GM23338 (cell line): ENCODE data around the gene ING2. TPM values are rescaled to one million over a fixed set of nuclear protein-coding genes. Genes with fewer than 3 reads are reported as not detected.

ENCODE experiments used
- ATAC-seq: fragments of 200-7000 bp; cut with Tn5 transposase; 3 replicates; pipeline ENCODE4 v1.9.1; 2020
- DNase-seq: peaks from one replicate; pipeline ENCODE4 v3.0.0-alpha.2; 2015; ENCODE audit warnings: low spot score
- H2AFZ ChIP-seq: fragments of 200-600 bp; sonication (generic); 2 replicates; pipeline ENCODE4 v1.8.0; 2016; ENCODE audit warnings: antibody characterized with exemption, mild to moderate bottlenecking, moderate library complexity
- H3F3A ChIP-seq: fragments of 200-600 bp; sonication (generic); replicated peaks from 2 replicates; pipeline ENCODE4 v1.8.0; 2017; ENCODE audit warnings: antibody characterized with exemption, mixed run types, low read depth
- H3K27ac ChIP-seq: fragments of 200-600 bp; sonication (generic); 2 replicates; pipeline ENCODE4 v1.6.1; 2016; ENCODE audit warnings: low read depth
- H3K27me3 ChIP-seq: fragments of 200-600 bp; sonication (generic); 2 replicates; pipeline ENCODE4 v1.8.0; 2016; ENCODE audit warnings: mild to moderate bottlenecking, mixed run types, moderate library complexity; ENCODE audit not compliant: insufficient read depth
- H3K36me3 ChIP-seq: fragments of 200-600 bp; sonication (generic); 2 replicates; pipeline ENCODE4 v1.8.0; 2016; ENCODE audit warnings: mild to moderate bottlenecking; ENCODE audit not compliant: insufficient read depth
- H3K4me1 ChIP-seq: fragments of 200-600 bp; sonication (generic); 2 replicates; pipeline ENCODE4 v1.8.0; 2016; ENCODE audit warnings: mild to moderate bottlenecking, moderate library complexity; ENCODE audit not compliant: insufficient read depth
- H3K4me2 ChIP-seq: fragments of 200-600 bp; sonication (generic); 2 replicates; pipeline ENCODE4 v1.7.1; 2017; ENCODE audit warnings: mixed run types
- H3K4me3 ChIP-seq: fragments of 200-600 bp; sonication (generic); 2 replicates; pipeline ENCODE4 v1.6.1; 2016; ENCODE audit warnings: mixed run types
- H3K79me2 ChIP-seq: fragments of 200-600 bp; sonication (generic); replicated peaks from 2 replicates; pipeline ENCODE4 v1.8.0; 2017; ENCODE audit warnings: mild to moderate bottlenecking; ENCODE audit not compliant: insufficient read depth
- H3K9me2 ChIP-seq: fragments of 200-600 bp; sonication (generic); 2 replicates; pipeline ENCODE4 v1.8.0; 2017; ENCODE audit not compliant: insufficient read depth
- H4K20me1 ChIP-seq: fragments of 200-600 bp; sonication (generic); replicated peaks from 2 replicates; pipeline ENCODE4 v1.8.0; 2017; ENCODE audit warnings: mild to moderate bottlenecking; ENCODE audit not compliant: insufficient read depth
- H3K27ac Mint-ChIP-seq: 2 replicates; pipeline ENCODE4 v1.8.0; 2020; ENCODE audit warnings: inconsistent platforms, mild to moderate bottlenecking, moderate library complexity, mixed read lengths
- H3K27me3 Mint-ChIP-seq: 3 replicates; pipeline ENCODE4 v1.8.0; 2022; ENCODE audit warnings: low read depth, mild to moderate bottlenecking, moderate library complexity, mixed read lengths, inconsistent platforms; ENCODE audit not compliant: insufficient read depth, poor library complexity
- H3K36me3 Mint-ChIP-seq: 3 replicates; pipeline ENCODE4 v1.8.0; 2021; ENCODE audit warnings: low read depth, mild to moderate bottlenecking, inconsistent platforms, moderate library complexity, mixed read lengths
- H3K4me1 Mint-ChIP-seq: 3 replicates; pipeline ENCODE4 v1.8.0; 2020; ENCODE audit warnings: mild to moderate bottlenecking, inconsistent platforms, mixed read lengths
- H3K4me3 Mint-ChIP-seq: 3 replicates; pipeline ENCODE4 v1.8.0; 2021; ENCODE audit warnings: moderate library complexity, mild to moderate bottlenecking, inconsistent platforms, mixed read lengths
- H3K9me3 Mint-ChIP-seq: 3 replicates; pipeline ENCODE4 v1.8.0; 2020; ENCODE audit warnings: moderate library complexity, mild to moderate bottlenecking, inconsistent platforms, mixed read lengths
- EZH2 ChIP-seq: fragments of 200-600 bp; sonication (generic); IDR thresholded peaks from one replicate; pipeline ENCODE4 v1.8.0; 2017; ENCODE audit warnings: antibody characterized with exemption, mild to moderate bottlenecking, low read depth; ENCODE audit not compliant: unreplicated experiment
- EZH2phosphoT487 ChIP-seq: fragments of 200-600 bp; sonication (generic); IDR thresholded peaks from one replicate; pipeline ENCODE4 v1.8.1; 2018; ENCODE audit warnings: antibody characterized with exemption; ENCODE audit not compliant: unreplicated experiment
- JUNB ChIP-seq: IDR thresholded peaks from one replicate; pipeline ENCODE4 v1.6.1; 2016; ENCODE audit warnings: antibody characterized with exemption; ENCODE audit not compliant: unreplicated experiment
- REST ChIP-seq: IDR thresholded peaks from one replicate; pipeline ENCODE4 v1.6.1; 2018; ENCODE audit warnings: antibody characterized with exemption; ENCODE audit not compliant: unreplicated experiment
- STAT1 ChIP-seq: IDR thresholded peaks from one replicate; pipeline ENCODE4 v1.6.1; 2016; ENCODE audit warnings: antibody characterized with exemption; ENCODE audit not compliant: unreplicated experiment
- ZNF331 ChIP-seq: fragments of 250-450 bp; sonication (Bioruptor Pico); IDR thresholded peaks from 2 replicates; pipeline ENCODE4 v1.5.0; 2020; ENCODE audit warnings: low read depth, mild to moderate bottlenecking, moderate library complexity
- polyA plus RNA-seq: library from polyadenylated mRNA; unstranded; fragments of >200 nt; fragmentation: Nextera tagmentation; extraction: Ambion mirVana; gene quantifications from 2 replicates; pipeline ENCODE4 v1.2.1, GENCODE V29; 2016
- total RNA-seq: library from RNA; depleted of rRNA; stranded (reverse); fragments of >200 nt; shearing (Covaris generic); gene quantifications from 2 replicates; pipeline ENCODE4 v1.2.3, GENCODE V29; 2014
- TF ChIP-seq, protein P1 (sequence below): fragments of 250-450 bp; sonication (Bioruptor Pico); IDR thresholded peaks from 2 replicates; pipeline ENCODE4 v1.5.0; 2020; ENCODE audit warnings: mild to moderate bottlenecking, moderate library complexity

ING2 gene
- total and polyA plus RNA-seq, 2 experiments from 2014 or later: 21.5 to 34.2 TPM

- peaks cover 5% of the 10 kb centered on the region for H3K4me1 ChIP-seq
- H3K4me3 Mint-ChIP-seq: no peak overlapping the region
- ATAC-seq: no peak
- no peaks in the 10 kb centered on the region; the same call in 1 of the 2 replicates for H3K36me3 ChIP-seq
- peaks cover 23% of the 10 kb centered on the region for H3K4me1 Mint-ChIP-seq
- no peak overlapping the region for H3K4me3 ChIP-seq
- no peak for DNase-seq
- H3K36me3 Mint-ChIP-seq: peaks cover 37% of the 10 kb centered on the region
- peaks cover 6% of the 10 kb centered on the region for H3K27me3 Mint-ChIP-seq
- no peak for TF ChIP-seq ZNF331 (CRISPR knock-in tag)
- no peak for TF ChIP-seq EZH2
- TF ChIP-seq REST: no peak
- H4K20me1 ChIP-seq: no peaks in the 10 kb centered on the region
- no peak overlapping the region for H3K27ac ChIP-seq
- H3K27ac Mint-ChIP-seq: no peak overlapping the region
- H2AFZ ChIP-seq: no peak overlapping the region
- no peaks in the 10 kb centered on the region for H3K9me2 ChIP-seq
- H3K79me2 ChIP-seq: no peaks in the 10 kb centered on the region
- H3K9me3 Mint-ChIP-seq: peaks cover 28% of the 10 kb centered on the region
- H3K27me3 ChIP-seq: no peaks in the 10 kb centered on the region
- no peak overlapping the region for H3K4me2 ChIP-seq
- no peaks in the 10 kb centered on the region for H3F3A ChIP-seq
Observed at GRCh38 chr4:183469936-183470335, 34.9 kb upstream of the ING2 start.

DNA sequence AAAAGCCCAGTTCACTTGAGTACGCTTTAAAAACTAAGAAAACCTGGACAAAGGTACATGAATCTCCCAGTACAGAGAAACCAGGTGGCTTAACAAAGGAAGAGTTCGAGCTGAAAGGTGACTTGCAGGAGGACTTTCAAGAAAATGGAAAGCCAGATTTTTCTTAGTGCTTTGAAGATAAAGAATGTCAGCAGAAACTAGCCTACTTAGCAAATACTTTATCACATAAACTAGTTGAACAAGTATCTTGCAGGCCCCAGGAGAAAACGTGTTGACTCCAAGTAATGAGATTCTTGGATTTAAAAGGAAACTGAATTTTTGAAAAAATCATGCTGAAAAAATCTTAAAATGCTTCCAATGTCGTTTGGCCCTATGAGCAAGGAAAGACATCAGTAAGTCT, 34.0 kb upstream of the ING2 start:
- Mint-ChIP-seq H3K27ac (no peak overlapping the region), H3K9me3 (peaks cover 28% of the 10 kb centered on the region), H3K27me3 (peaks cover 6% of the 10 kb centered on the region), H3K36me3 (peaks cover 37% of the 10 kb centered on the region), H3K4me1 (peaks cover 18% of the 10 kb centered on the region), H3K4me3 (no peak overlapping the region)
- TF ChIP-seq STAT1 (no peak), EZH2phosphoT487 (no peak), EZH2 (no peak), REST (no peak), JUNB (no peak)
- TF ChIP-seq, protein P1, sequence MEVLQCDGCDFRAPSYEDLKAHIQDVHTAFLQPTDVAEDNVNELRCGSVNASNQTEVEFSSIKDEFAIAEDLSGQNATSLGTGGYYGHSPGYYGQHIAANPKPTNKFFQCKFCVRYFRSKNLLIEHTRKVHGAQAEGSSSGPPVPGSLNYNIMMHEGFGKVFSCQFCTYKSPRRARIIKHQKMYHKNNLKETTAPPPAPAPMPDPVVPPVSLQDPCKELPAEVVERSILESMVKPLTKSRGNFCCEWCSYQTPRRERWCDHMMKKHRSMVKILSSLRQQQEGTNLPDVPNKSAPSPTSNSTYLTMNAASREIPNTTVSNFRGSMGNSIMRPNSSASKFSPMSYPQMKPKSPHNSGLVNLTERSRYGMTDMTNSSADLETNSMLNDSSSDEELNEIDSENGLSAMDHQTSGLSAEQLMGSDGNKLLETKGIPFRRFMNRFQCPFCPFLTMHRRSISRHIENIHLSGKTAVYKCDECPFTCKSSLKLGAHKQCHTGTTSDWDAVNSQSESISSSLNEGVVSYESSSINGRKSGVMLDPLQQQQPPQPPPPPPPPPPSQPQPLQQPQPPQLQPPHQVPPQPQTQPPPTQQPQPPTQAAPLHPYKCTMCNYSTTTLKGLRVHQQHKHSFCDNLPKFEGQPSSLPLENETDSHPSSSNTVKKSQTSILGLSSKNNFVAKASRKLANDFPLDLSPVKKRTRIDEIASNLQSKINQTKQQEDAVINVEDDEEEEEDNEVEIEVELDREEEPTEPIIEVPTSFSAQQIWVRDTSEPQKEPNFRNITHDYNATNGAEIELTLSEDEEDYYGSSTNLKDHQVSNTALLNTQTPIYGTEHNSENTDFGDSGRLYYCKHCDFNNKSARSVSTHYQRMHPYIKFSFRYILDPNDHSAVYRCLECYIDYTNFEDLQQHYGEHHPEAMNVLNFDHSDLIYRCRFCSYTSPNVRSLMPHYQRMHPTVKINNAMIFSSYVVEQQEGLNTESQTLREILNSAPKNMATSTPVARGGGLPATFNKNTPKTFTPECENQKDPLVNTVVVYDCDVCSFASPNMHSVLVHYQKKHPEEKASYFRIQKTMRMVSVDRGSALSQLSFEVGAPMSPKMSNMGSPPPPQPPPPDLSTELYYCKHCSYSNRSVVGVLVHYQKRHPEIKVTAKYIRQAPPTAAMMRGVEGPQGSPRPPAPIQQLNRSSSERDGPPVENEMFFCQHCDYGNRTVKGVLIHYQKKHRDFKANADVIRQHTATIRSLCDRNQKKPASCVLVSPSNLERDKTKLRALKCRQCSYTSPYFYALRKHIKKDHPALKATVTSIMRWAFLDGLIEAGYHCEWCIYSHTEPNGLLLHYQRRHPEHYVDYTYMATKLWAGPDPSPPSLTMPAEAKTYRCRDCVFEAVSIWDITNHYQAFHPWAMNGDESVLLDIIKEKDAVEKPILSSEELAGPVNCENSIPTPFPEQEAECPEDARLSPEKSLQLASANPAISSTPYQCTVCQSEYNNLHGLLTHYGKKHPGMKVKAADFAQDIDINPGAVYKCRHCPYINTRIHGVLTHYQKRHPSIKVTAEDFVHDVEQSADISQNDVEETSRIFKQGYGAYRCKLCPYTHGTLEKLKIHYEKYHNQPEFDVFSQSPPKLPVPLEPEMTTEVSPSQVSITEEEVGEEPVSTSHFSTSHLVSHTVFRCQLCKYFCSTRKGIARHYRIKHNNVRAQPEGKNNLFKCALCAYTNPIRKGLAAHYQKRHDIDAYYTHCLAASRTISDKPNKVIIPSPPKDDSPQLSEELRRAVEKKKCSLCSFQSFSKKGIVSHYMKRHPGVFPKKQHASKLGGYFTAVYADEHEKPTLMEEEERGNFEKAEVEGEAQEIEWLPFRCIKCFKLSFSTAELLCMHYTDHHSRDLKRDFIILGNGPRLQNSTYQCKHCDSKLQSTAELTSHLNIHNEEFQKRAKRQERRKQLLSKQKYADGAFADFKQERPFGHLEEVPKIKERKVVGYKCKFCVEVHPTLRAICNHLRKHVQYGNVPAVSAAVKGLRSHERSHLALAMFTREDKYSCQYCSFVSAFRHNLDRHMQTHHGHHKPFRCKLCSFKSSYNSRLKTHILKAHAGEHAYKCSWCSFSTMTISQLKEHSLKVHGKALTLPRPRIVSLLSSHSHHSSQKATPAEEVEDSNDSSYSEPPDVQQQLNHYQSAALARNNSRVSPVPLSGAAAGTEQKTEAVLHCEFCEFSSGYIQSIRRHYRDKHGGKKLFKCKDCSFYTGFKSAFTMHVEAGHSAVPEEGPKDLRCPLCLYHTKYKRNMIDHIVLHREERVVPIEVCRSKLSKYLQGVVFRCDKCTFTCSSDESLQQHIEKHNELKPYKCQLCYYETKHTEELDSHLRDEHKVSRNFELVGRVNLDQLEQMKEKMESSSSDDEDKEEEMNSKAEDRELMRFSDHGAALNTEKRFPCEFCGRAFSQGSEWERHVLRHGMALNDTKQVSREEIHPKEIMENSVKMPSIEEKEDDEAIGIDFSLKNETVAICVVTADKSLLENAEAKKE (CRISPR knock-in tag): no peak
- H2AFZ ChIP-seq: no peak overlapping the region
- no peaks in the 10 kb centered on the region for H3K79me2 ChIP-seq
- H3K27me3 ChIP-seq: no peaks in the 10 kb centered on the region
- H3K4me3 ChIP-seq: no peak overlapping the region
- no peaks in the 10 kb centered on the region for H4K20me1 ChIP-seq
- DNase-seq (no peak), ATAC-seq (no peak)
- H3K36me3 ChIP-seq: no peaks in the 10 kb centered on the region; the same call in 1 of the 2 replicates
- H3K4me1 ChIP-seq: no peaks in the 10 kb centered on the region; the same call in 1 of the 2 replicates
- H3K4me2 ChIP-seq: no peak overlapping the region
- no peak overlapping the region for H3K27ac ChIP-seq
- H3K9me2 ChIP-seq: no peaks in the 10 kb centered on the region
- no peaks in the 10 kb centered on the region for H3F3A ChIP-seq
